ENCODE measurements around the gene MOB4.

Gene MOB4

DNA sequence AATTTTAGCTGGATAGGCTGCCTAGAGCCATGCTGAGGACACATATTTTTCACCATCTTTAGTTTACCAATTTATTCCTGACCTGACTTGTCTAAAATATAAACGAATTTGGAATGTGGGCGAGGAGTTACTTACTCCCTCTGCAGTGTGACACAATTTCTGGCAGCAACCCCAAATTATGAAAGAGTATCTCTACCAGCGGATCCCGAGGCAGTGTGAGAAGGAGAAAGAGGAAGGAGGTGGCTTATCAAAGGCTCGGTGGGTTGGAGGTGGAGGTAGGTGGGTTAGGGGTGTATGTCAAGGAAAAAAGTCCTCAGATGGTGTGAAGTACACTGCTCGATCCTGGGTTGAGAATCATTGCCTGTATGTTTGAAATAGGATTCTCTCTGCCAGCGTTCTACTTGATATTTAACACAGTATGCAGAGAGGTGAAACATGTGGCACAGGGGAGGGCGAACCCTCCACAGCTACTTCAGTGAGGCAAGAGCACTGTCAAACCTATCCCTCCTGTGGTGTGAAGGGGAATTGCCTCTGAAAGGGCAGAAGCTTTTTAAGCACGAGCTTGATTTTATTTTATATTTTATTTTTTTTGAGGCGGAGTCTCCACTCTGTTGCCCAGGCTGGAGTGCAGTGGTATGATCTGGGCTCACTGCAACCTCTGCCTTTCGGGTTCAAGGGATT lies 83.6 kb downstream of the MOB4 start:
- no peak for DNase-seq (ENCODE audit: low read depth)

DNA sequence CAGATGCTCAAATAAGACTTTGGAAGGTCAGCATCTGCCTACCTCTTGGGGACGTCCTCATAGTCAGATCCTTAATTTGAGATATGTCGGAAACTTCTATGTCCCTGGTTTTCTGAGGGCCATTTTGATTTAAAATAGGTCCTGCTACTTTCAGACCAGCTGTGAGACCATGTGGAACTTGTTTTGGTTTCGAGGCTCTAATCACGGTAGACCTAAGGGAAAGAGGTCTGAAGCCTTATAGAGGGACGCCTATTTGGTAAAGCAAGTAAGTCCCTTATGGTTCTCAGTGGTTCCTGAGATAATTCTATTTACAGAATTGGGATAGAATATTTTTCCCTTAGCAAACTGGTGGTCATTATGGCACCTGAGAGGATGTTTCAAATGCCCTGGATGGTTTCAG lies 84.4 kb downstream of the MOB4 start:
- in situ Hi-C loops (cut with HindIII; ENCODE audit: low sequenced_read_pairs) = no loop called here
- H3K4me3 ChIP-seq (ENCODE audit: low read depth, low read length) = no peak overlapping the region
- DNase-seq (ENCODE audit: low read depth) = no peak
- TF ChIP-seq, protein P1, sequence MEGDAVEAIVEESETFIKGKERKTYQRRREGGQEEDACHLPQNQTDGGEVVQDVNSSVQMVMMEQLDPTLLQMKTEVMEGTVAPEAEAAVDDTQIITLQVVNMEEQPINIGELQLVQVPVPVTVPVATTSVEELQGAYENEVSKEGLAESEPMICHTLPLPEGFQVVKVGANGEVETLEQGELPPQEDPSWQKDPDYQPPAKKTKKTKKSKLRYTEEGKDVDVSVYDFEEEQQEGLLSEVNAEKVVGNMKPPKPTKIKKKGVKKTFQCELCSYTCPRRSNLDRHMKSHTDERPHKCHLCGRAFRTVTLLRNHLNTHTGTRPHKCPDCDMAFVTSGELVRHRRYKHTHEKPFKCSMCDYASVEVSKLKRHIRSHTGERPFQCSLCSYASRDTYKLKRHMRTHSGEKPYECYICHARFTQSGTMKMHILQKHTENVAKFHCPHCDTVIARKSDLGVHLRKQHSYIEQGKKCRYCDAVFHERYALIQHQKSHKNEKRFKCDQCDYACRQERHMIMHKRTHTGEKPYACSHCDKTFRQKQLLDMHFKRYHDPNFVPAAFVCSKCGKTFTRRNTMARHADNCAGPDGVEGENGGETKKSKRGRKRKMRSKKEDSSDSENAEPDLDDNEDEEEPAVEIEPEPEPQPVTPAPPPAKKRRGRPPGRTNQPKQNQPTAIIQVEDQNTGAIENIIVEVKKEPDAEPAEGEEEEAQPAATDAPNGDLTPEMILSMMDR (IDR thresholded peaks at IDR 0.05; ENCODE audit: low read depth, low read length, missing control alignments) = no peak

More for the DNA sequence above, 83.6 kb downstream of the MOB4 start:
- H3K4me3 ChIP-seq (ENCODE audit: low read depth, low read length) = no peak overlapping the region
- in situ Hi-C loops (cut with HindIII; ENCODE audit: low sequenced_read_pairs) = no loop called here
- TF ChIP-seq, protein P1 (IDR thresholded peaks at IDR 0.05; ENCODE audit: low read depth, low read length, missing control alignments) = peak; percentile 33

DNA sequence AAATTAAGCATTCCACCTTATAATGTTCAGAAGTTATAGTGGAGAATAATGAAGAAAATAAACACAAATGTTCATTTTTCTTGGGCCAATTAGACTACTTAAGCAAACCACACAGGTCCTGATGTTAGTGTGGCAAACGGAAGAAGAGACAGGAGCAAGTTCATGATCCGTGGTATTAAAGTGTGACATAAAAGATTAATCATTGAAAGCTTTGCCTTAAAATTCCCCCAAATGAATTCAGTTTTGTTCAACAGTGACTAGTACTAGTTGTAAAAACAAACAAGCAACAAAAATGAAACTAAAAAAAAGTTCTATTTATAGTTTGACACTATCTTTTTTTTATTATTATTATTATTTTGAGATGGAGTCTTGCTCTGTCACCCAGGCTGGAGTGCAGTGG lies 85.9 kb downstream of the MOB4 start:
- H3K4me3 ChIP-seq (ENCODE audit: low read depth, low read length) = no peak overlapping the region
- in situ Hi-C loops (cut with HindIII; ENCODE audit: low sequenced_read_pairs) = no loop called here
- TF ChIP-seq, protein P1 (IDR thresholded peaks at IDR 0.05; ENCODE audit: low read depth, low read length, missing control alignments) = no peak
- DNase-seq (ENCODE audit: low read depth) = no peak

Measured in astrocyte of the cerebellum (primary cell).